ENCODE data around the gene CHST1.

The CHST1 gene

DNA sequence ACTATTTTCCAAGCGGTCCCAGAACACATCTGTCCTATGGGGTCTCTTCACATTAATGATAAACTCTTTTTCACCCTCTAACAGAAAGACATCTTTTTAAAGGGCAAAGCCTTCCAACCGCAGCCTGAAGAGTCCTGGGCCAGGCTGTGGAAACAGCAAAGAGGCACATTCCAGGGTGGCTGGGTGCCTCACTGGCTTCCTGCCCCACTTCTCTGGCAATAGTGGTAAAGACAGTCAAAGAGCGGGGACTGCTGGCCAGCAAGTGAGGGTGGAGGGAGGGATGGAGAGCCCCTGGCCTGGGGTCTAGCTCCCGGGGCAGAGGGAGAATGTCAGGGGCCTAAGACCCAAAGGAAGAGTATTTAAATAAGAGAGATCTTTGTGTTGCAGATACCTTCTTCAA is 10.2 kb upstream of the CHST1 start:
- TF ChIP-seq, protein P1, sequence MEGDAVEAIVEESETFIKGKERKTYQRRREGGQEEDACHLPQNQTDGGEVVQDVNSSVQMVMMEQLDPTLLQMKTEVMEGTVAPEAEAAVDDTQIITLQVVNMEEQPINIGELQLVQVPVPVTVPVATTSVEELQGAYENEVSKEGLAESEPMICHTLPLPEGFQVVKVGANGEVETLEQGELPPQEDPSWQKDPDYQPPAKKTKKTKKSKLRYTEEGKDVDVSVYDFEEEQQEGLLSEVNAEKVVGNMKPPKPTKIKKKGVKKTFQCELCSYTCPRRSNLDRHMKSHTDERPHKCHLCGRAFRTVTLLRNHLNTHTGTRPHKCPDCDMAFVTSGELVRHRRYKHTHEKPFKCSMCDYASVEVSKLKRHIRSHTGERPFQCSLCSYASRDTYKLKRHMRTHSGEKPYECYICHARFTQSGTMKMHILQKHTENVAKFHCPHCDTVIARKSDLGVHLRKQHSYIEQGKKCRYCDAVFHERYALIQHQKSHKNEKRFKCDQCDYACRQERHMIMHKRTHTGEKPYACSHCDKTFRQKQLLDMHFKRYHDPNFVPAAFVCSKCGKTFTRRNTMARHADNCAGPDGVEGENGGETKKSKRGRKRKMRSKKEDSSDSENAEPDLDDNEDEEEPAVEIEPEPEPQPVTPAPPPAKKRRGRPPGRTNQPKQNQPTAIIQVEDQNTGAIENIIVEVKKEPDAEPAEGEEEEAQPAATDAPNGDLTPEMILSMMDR (IDR thresholded peaks at IDR 0.05; ENCODE audit: low read depth, low read length, missing control alignments) = no peak
- no peak overlapping the region for H3K4me3 ChIP-seq (ENCODE audit: low read depth, low read length)
- in situ Hi-C loops (cut with HindIII; ENCODE audit: low sequenced_read_pairs) = no loop called here
- no peak for DNase-seq (ENCODE audit: low read depth)

GRCh38 chr11:45674481-45675190 is 9.2 kb upstream of the CHST1 start:
- in situ Hi-C loops (cut with HindIII; ENCODE audit: low sequenced_read_pairs) = no loop called here
- H3K4me3 ChIP-seq (ENCODE audit: low read depth, low read length) = no peak overlapping the region
- TF ChIP-seq, protein P1 (IDR thresholded peaks at IDR 0.05; ENCODE audit: low read depth, low read length, missing control alignments) = no peak
- DNase-seq (ENCODE audit: low read depth) = no peak

GRCh38 chr11:45673441-45673840 is 8.0 kb upstream of the CHST1 start:
- in situ Hi-C loops (cut with HindIII; ENCODE audit: low sequenced_read_pairs) = no loop called here
- TF ChIP-seq, protein P1 (IDR thresholded peaks at IDR 0.05; ENCODE audit: low read depth, low read length, missing control alignments) = no peak
- DNase-seq (ENCODE audit: low read depth) = no peak
- no peak overlapping the region for H3K4me3 ChIP-seq (ENCODE audit: low read depth, low read length)

DNA sequence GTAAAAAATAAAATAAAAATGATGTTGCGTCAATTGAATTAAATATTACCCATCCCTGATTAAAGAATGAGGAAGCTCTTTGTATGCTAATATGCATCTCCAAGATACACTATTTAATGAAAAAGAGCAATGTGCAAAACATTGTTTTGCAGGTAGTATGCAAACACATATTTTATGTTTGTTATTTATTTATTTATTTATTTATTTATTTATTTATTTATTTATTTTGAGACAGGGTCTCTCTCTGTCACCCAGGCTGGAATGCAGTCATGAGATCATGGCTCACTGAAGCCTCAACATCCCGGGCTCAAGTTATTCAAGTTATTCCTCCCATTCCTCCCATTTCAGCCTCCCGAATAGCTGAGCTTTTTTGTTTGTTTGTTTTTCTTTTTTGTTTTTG is 7.2 kb upstream of the CHST1 start:
- TF ChIP-seq, protein P1 (IDR thresholded peaks at IDR 0.05; ENCODE audit: low read depth, low read length, missing control alignments) = no peak
- in situ Hi-C loops (cut with HindIII; ENCODE audit: low sequenced_read_pairs) = no loop called here
- no peak overlapping the region for H3K4me3 ChIP-seq (ENCODE audit: low read depth, low read length)
- no peak for DNase-seq (ENCODE audit: low read depth)

DNA sequence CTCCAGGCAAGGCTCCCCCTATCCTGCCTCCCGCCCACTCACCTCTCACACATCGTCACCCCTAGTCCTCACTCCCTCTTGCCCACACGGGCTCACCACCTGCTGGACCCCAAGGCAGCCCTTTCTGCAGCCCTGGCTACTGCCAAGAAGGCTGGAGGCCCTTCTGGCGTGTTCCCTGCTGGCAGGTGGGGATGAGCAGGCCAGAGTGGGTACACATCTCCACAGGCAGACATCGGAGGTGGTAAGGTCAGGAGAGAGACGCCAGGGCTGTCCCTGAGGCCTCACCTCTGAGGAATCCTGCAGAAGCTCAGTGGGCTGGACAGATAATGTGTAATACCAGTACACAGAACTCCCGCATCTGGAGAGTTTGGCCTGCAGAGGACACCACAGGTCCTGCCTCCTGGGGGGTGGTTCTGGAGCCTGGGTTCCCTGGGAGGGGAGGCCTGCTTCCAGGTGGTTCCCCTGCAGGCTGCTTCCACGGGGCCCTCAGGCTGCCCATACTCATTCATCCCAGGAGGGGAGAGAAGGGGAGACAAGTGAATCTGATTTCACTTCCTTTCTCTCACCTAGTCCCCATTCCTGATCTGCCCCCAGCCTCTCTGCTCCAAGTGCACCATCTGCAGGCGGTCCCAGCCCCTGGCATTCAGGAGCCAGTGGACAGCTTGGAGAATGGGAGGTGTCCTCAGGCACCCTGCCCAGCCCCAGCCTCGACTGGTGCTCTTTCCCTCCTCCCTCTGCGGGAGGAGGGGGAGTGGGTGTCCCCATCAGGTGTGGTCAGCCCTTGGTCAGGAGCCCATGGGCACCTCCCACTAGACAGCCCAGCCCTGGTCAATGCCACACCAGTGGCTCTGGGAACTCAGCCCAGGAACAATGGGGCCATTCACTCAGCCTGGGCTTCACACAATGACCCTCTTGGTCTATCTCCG is 6.1 kb upstream of the CHST1 start:
- DNase-seq (ENCODE audit: low read depth) = no peak
- in situ Hi-C loops (cut with HindIII; ENCODE audit: low sequenced_read_pairs) = no loop called here
- TF ChIP-seq, protein P1 (IDR thresholded peaks at IDR 0.05; ENCODE audit: low read depth, low read length, missing control alignments) = no peak
- no peak overlapping the region for H3K4me3 ChIP-seq (ENCODE audit: low read depth, low read length)

DNA sequence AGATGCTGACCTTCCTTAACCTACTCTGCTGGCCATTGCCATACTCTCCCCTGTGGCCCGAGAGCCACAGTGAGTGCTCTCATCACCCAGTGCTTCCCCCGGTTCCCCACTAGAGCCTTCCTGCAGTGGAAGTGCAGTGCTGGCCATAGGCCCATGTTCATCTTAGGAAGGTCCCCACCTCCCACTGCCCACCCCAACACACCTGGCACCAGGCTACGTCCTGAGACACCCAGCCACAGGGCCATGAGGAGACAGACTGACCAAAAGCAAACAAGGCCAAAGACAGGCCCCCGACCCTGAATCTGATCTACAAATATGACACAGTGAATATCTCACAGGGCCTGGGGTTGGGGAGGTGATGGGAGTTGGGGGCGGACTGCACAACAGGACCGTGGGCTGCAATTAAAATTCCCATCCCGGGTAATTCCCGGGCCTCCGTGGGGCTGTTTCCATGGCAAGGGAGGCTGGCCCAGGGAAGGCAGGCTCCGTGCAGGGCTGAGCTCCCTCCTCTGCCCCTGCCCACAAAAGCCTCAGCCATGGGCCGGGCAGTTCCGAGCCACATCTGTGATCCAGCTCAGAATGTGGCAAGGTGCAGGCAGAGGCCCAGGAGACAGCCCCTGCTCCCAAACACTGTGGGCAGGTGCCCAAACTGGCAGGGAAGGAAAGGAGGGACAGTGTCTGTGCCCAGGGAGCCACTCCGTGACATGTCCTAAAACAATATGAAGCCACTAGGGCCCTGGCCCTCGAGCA is 5.1 kb upstream of the CHST1 start:
- no peak for DNase-seq (ENCODE audit: low read depth)
- in situ Hi-C loops (cut with HindIII; ENCODE audit: low sequenced_read_pairs) = no loop called here
- H3K4me3 ChIP-seq (ENCODE audit: low read depth, low read length) = no peak overlapping the region
- TF ChIP-seq, protein P1 (IDR thresholded peaks at IDR 0.05; ENCODE audit: low read depth, low read length, missing control alignments) = no peak

Data from astrocyte of the cerebellum (primary cell).